ENCODE data around the gene UBE2D1. TPM values are rescaled to one million over a fixed set of nuclear protein-coding genes. Genes with fewer than 3 reads are reported as not detected.
"Not testable (repeated sequence)": the region's sequence is repeated elsewhere in the genome, so short reads cannot be mapped to it uniquely, and the experiment has no call there.

Gene UBE2D1
- total and polyA plus RNA-seq, 8 donors, result 20.6 to 34.8 (median 33.0) TPM

GRCh38 chr10:58404001-58404400, 69.2 kb downstream of the UBE2D1 start:
- DNase-seq (no peak), ATAC-seq (no peak)
- Histone ChIP-seq H3K4me3 (no peak overlapping the region), H3K4me1 (no peaks in the 10 kb centered on the region), H3K27me3 (no peaks in the 10 kb centered on the region), H3K27ac (no peak overlapping the region), H3K36me3 (no peaks in the 10 kb centered on the region), H3K9me3 (no peaks in the 10 kb centered on the region)
- TF ChIP-seq CTCF (IDR thresholded peaks at IDR 0.05), result no peak
- intact Hi-C loops (cut with DNase I), result no loop called here

- no peaks in the 10 kb centered on the region for H3K9me3 ChIP-seq
- H3K4me1 ChIP-seq, result no peaks in the 10 kb centered on the region
- intact Hi-C loops (cut with DNase I), result no loop called here
- H3K27ac ChIP-seq, result no peak overlapping the region
- H3K27me3 ChIP-seq, result no peaks in the 10 kb centered on the region
- no peak for TF ChIP-seq CTCF (IDR thresholded peaks at IDR 0.05)
- no peak for DNase-seq
- H3K4me3 ChIP-seq, result no peak overlapping the region
- no peak for ATAC-seq
- no peaks in the 10 kb centered on the region for H3K36me3 ChIP-seq
These were observed 75.3 kb downstream of the UBE2D1 start for GRCh38 chr10:58409956-58410610.

- Histone ChIP-seq H3K27me3 (no peaks in the 10 kb centered on the region), H3K4me3 (no peak overlapping the region), H3K27ac (no peak overlapping the region), H3K4me1 (no peaks in the 10 kb centered on the region), H3K36me3 (no peaks in the 10 kb centered on the region), H3K9me3 (no peaks in the 10 kb centered on the region)
- ATAC-seq (no peak), DNase-seq (no peak)
- intact Hi-C loops (cut with DNase I), result no loop called here
- TF ChIP-seq CTCF (IDR thresholded peaks at IDR 0.05), result no peak
These were observed 77.7 kb downstream of the UBE2D1 start for GRCh38 chr10:58412502-58412961.

- peak in 2 of 4 donors; percentile 57 to 70 for DNase-seq
- Histone ChIP-seq H3K36me3 (no peaks in the 10 kb centered on the region), H3K4me3 (no peak overlapping the region), H3K27ac (no peak overlapping the region), H3K9me3 (peaks cover 0 to 2% of the 10 kb centered on the region in 2 donors), H3K4me1 (no peaks in the 10 kb centered on the region), H3K27me3 (no peaks in the 10 kb centered on the region)
- intact Hi-C loops (cut with DNase I), result no loop called here
- TF ChIP-seq CTCF (IDR thresholded peaks at IDR 0.05), result no peak
- ATAC-seq, result peak; percentile 71
These were observed 79.7 kb downstream of the UBE2D1 start for GRCh38 chr10:58414270-58415041.

- DNase-seq (no peak), ATAC-seq (no peak)
- H3K4me1 ChIP-seq, result no peaks in the 10 kb centered on the region
- intact Hi-C loops (cut with DNase I), result no loop called here
- no peak overlapping the region for H3K4me3 ChIP-seq
- TF ChIP-seq CTCF (IDR thresholded peaks at IDR 0.05), result no peak
- no peaks in the 10 kb centered on the region for H3K27me3 ChIP-seq
- peaks cover 0 to 2% of the 10 kb centered on the region in 2 donors for H3K9me3 ChIP-seq
- no peaks in the 10 kb centered on the region for H3K36me3 ChIP-seq
- no peak overlapping the region for H3K27ac ChIP-seq
These were observed 81.0 kb downstream of the UBE2D1 start for GRCh38 chr10:58415757-58416156.

- H3K9me3 ChIP-seq; H3K27me3 ChIP-seq; H3K27ac ChIP-seq; ATAC-seq; H3K4me3 ChIP-seq; H3K36me3 ChIP-seq; H3K4me1 ChIP-seq; DNase-seq; intact Hi-C loops (cut with DNase I): not testable (repeated sequence)
These were observed 83.1 kb downstream of the UBE2D1 start for GRCh38 chr10:58417902-58418301.
